Ovary (tissue), 9 donors: ENCODE measurements around the gene DNASE1. TPM values are rescaled to one million over a fixed set of nuclear protein-coding genes. Genes with fewer than 3 reads are reported as not detected.

Experiments used
- DNase-seq, 5 donors: peaks; one replicate each; pipeline ENCODE4 v3.0.0-alpha.2; 2019 to 2020
- H3K27ac ChIP-seq, 2 donors: fragments of 200-600 bp; one replicate each; pipeline versions ENCODE4 v1.5.1 to v1.8.0; 2019 to 2022
- H3K27me3 ChIP-seq: fragments of 200-600 bp; one replicate; pipeline ENCODE4 v1.8.0; 2022
- H3K36me3 ChIP-seq: fragments of 200-600 bp; sonication (generic); one replicate; pipeline ENCODE4 v1.5.1; 2019
- H3K4me1 ChIP-seq: one replicate; pipeline ENCODE4 v1.8.1; 2013; ENCODE audit warnings: mild to moderate bottlenecking, moderate library complexity; ENCODE audit not compliant: insufficient read depth
- H3K4me3 ChIP-seq: fragments of 200-600 bp; sonication (generic); one replicate; pipeline ENCODE4 v1.5.1; 2017
- H3K9me3 ChIP-seq, 2 donors: fragments of 200-600 bp in 1 of 2; sonication (generic) in 1 of 2; one replicate each; pipeline versions ENCODE4 v1.5.1 to v1.8.1; 2013 to 2019; ENCODE audit warnings: mild to moderate bottlenecking in 1 of 2, moderate library complexity in 1 of 2
- EP300 ChIP-seq: sonication (generic); formaldehyde crosslinking; IDR thresholded peaks from one replicate; pipeline ENCODE4 v1.6.1; 2017; ENCODE audit warnings: antibody characterized with exemption
- POLR2A ChIP-seq: fragments of 450-650 bp; IDR thresholded peaks from one replicate; pipeline ENCODE4 v1.6.1; 2017; ENCODE audit warnings: antibody characterized with exemption, mild to moderate bottlenecking, moderate library complexity
- WGBS, 3 donors: extraction: QIAGEN DNeasy Blood & Tissue Kit in 1 of 3; methylation state at CpG; one replicate each; pipeline versions ENCODE4 v1.1.5 to v1.1.7; 2013 to 2017; 5-methylcytosine and 5-hydroxymethylcytosine counted together
- intact Hi-C, 4 donors: fragments of 100-400 bp; cut with DNase I; formaldehyde crosslinking; loops; one replicate each; pipeline versions ENCODE4 v1.11.0 to v1.15.1; 2022 to 2023
- polyA plus RNA-seq, 2 donors: library from polyadenylated mRNA; stranded (reverse); fragments of 200-250 nt in 1 of 2; fragments of 350-450 nt in 1 of 2; fragmentation: Illumina TruSeq in 1 of 2; extraction: RNeasy Lipid Tissue Mini Kit (QIAGEN cat#74804) in 1 of 2; gene quantifications; one replicate each; pipeline ENCODE4 v1.2.3, GENCODE V29; 2013 to 2014
- total RNA-seq, 7 donors: library from RNA; depleted of rRNA in 2 of 7; stranded (reverse); fragments of >200 nt in 2 of 7; fragmentation: NEBNext Ultra II Directional in 3 of 7; extraction: Animal tissue kit (Norgen Biotek cat#: 25700) in 3 of 7; gene quantifications; one replicate each; pipeline versions ENCODE4 v1.1.0 to v1.2.4, GENCODE V29; 2016 to 2023
- TF ChIP-seq, protein P1 (sequence below), 3 donors: fragments of 450-650 bp in 2 of 3; fragments of 200-600 bp in 1 of 3; IDR thresholded peaks; one replicate each; pipeline versions ENCODE4 v1.5.1 to v1.8.0; 2016 to 2022; ENCODE audit warnings: antibody characterized with exemption in 3 of 3, mild to moderate bottlenecking in 1 of 3
- donor health status: DM: no; HTN: no; CAD: no; lungs with moderate emphysema.
- donor health status: DM: no; HTN: no; CAD: no.
- donor health status: Bipolar disorder and iron deficiency.
- donor health status: DM: yes; HTN: yes; CAD: no.
- donor health status: DM: no; HTN: no; CAD: no.
- donor health status: DM: yes; HTN: yes; CAD: no.

The DNASE1 gene
- total and polyA plus RNA-seq, 9 donors: 5.8 to 17.0 (median 12.2) TPM

DNA sequence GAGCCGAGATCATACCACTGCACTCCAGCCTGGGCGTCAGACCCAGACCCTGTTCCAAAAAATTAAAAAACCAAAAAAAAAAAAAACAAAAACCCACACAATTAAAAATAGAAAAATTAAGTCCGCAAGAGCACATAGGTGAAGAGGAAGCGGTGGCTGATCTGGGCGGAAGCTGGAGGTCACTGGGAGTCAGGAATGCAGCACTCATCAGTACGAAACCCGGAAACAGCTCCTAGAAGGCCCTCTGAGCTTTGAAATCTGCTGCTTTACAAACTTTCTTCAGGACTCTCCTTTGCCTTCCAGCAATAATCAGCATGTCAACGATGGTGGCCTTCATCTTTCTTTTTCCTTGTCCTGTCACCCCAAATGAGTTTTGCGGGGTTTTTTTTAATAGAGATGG is 33.3 kb downstream of the DNASE1 start:
- H3K36me3 ChIP-seq: no peaks in the 10 kb centered on the region
- DNase-seq: no peak
- TF ChIP-seq EP300 (no peak), POLR2A (no peak)
- TF ChIP-seq, protein P1, sequence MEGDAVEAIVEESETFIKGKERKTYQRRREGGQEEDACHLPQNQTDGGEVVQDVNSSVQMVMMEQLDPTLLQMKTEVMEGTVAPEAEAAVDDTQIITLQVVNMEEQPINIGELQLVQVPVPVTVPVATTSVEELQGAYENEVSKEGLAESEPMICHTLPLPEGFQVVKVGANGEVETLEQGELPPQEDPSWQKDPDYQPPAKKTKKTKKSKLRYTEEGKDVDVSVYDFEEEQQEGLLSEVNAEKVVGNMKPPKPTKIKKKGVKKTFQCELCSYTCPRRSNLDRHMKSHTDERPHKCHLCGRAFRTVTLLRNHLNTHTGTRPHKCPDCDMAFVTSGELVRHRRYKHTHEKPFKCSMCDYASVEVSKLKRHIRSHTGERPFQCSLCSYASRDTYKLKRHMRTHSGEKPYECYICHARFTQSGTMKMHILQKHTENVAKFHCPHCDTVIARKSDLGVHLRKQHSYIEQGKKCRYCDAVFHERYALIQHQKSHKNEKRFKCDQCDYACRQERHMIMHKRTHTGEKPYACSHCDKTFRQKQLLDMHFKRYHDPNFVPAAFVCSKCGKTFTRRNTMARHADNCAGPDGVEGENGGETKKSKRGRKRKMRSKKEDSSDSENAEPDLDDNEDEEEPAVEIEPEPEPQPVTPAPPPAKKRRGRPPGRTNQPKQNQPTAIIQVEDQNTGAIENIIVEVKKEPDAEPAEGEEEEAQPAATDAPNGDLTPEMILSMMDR (IDR thresholded peaks at IDR 0.05): no peak
- 88 to 95% (median 89%) methylated on average over 9 of the region's 9 CpGs for WGBS, 3 donors
- peaks cover 5% of the 10 kb centered on the region for H3K4me1 ChIP-seq
- intact Hi-C loops: loop anchor here in 1 of 4 donors (5.0 kb wide), 1 partner anchor 195 kb away; the partner anchor contains the start of gene CREBBP
- H3K27ac ChIP-seq: no peak overlapping the region
- H3K4me3 ChIP-seq: no peak overlapping the region
- H3K27me3 ChIP-seq: no peaks in the 10 kb centered on the region
- H3K9me3 ChIP-seq: no peaks in the 10 kb centered on the region

DNA sequence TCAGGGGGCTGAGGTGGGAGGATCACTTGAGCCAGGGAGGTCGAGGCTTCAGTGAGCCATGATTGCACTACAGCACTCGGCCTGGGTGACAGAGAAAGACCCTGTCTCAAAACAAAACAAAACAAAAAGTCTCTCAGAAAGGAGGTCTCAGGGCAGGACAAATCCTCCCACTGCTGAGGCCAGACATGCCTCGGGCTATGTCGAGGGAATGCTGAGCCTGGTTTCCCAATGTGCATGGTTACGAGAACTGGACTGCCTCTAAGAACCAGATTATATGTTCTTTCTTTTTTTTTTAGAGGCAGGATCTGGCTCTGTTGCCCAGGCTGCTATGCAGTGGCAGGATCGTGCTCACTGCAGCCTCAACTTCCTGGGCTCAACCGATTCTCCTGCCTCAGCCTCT is 35.2 kb downstream of the DNASE1 start:
- no peak for DNase-seq
- H3K9me3 ChIP-seq: no peaks in the 10 kb centered on the region
- H3K27ac ChIP-seq: no peak overlapping the region
- 91 to 92% (median 91%) methylated on average over 7 of the region's 7 CpGs for WGBS, 3 donors
- H3K27me3 ChIP-seq: no peaks in the 10 kb centered on the region
- peaks cover 5% of the 10 kb centered on the region for H3K4me1 ChIP-seq
- intact Hi-C loops: loop anchor here (2.0 to 10.0 kb wide), 4 partner anchors 57 to 195 kb away; partner anchors contain the start of gene CREBBP (in 2 of the 4)
- H3K4me3 ChIP-seq: no peak overlapping the region
- no peaks in the 10 kb centered on the region for H3K36me3 ChIP-seq
- TF ChIP-seq, protein P1 (IDR thresholded peaks at IDR 0.05): no peak
- TF ChIP-seq EP300 (no peak), POLR2A (no peak)

DNA sequence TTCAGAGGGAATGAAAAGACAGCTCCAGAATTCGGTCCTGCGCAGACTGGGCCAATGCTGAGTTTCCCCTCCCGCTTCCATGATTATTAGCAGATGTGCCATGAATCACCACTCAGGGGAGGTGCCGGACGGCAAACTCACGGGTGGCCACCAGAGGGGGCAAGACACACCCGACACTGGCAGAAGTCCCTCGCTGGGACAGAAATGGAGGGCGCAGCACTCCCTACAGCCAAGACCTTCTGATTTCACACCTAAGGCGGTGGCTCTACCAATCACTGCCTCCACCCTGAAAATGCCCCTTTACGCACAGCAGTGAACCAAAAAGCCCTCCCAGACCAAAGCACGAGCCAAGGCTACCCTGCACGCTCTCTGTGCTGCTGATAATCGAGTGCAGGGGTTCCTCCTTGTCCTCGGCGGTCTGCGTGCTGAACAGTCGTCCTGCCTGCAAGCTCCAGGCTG is 36.0 kb downstream of the DNASE1 start:
- Histone ChIP-seq H3K36me3 (no peaks in the 10 kb centered on the region), H3K27me3 (no peaks in the 10 kb centered on the region), H3K9me3 (no peaks in the 10 kb centered on the region), H3K4me1 (peaks cover 5% of the 10 kb centered on the region), H3K4me3 (peak overlapping the region; percentile 16), H3K27ac (no peak overlapping the region)
- DNase-seq: peak; percentile 91 to 95 (median 94)
- 6 to 11% (median 6%) methylated on average over 18 of the region's 18 CpGs for WGBS, 3 donors
- TF ChIP-seq, protein P1 (IDR thresholded peaks at IDR 0.05): peak; percentile 90 to 94 (median 93)
- no peak for TF ChIP-seq POLR2A
- TF ChIP-seq EP300: no peak
- intact Hi-C loops: loop anchor here (2.0 to 10.0 kb wide), 3 partner anchors 56 to 194 kb away; partner anchors contain the start of gene CREBBP (in 1 of the 4)

GRCh38 chr16:3690980-3691720 is 36.7 kb downstream of the DNASE1 start:
- intact Hi-C loops: loop anchor here (2.0 to 10.0 kb wide), 3 partner anchors 56 to 194 kb away; partner anchors contain the start of gene CREBBP (in 1 of the 4)
- Histone ChIP-seq H3K9me3 (no peaks in the 10 kb centered on the region), H3K36me3 (no peaks in the 10 kb centered on the region), H3K4me1 (peaks cover 5% of the 10 kb centered on the region), H3K4me3 (peak overlapping the region; percentile 16), H3K27me3 (no peaks in the 10 kb centered on the region), H3K27ac (no peak overlapping the region)
- TF ChIP-seq POLR2A (peak; percentile 3), EP300 (no peak)
- TF ChIP-seq, protein P1 (IDR thresholded peaks at IDR 0.05): no peak
- 80 to 81% (median 81%) methylated on average over 19 of the region's 19 CpGs for WGBS, 3 donors
- peak in 1 of 5 donors; percentile 24 for DNase-seq
